Loucy (cell line): ENCODE results near the gene TACR2.

Source experiments
- H2AFZ ChIP-seq: fragments of 200-600 bp; sonication (generic); 2 replicates; pipeline ENCODE4 v1.6.0; 2016; ENCODE audit warnings: antibody characterized with exemption, mild to moderate bottlenecking, low read length, moderate library complexity
- H3F3A ChIP-seq: fragments of 200-600 bp; 2 replicates; pipeline ENCODE4 v1.6.0; 2016; ENCODE audit warnings: antibody characterized with exemption, low read depth, mild to moderate bottlenecking
- H3K27me3 ChIP-seq: fragments of 200-600 bp; sonication (generic); 2 replicates; pipeline ENCODE4 v1.6.1; 2014; ENCODE audit warnings: low read length, mild to moderate bottlenecking; ENCODE audit not compliant: insufficient read depth, poor library complexity, severe bottlenecking
- H3K36me3 ChIP-seq: fragments of 200-600 bp; sonication (generic); 2 replicates; pipeline ENCODE4 v1.6.1; 2016; ENCODE audit warnings: low read length; ENCODE audit not compliant: insufficient read depth
- H3K4me1 ChIP-seq: fragments of 200-600 bp; sonication (generic); 2 replicates; pipeline ENCODE4 v1.5.1; 2014; ENCODE audit warnings: low read length, mild to moderate bottlenecking; ENCODE audit not compliant: insufficient read depth, poor library complexity, severe bottlenecking
- H3K4me2 ChIP-seq: fragments of 200-600 bp; sonication (generic); 2 replicates; pipeline ENCODE4 v1.6.0; 2014; ENCODE audit warnings: antibody characterized with exemption, low read length, low read depth, mild to moderate bottlenecking; ENCODE audit not compliant: poor library complexity, severe bottlenecking
- H3K4me3 ChIP-seq: fragments of 200-600 bp; sonication (generic); 2 replicates; pipeline ENCODE4 v1.5.1; 2014; ENCODE audit warnings: low read length, mild to moderate bottlenecking, mixed read lengths; ENCODE audit not compliant: poor library complexity, severe bottlenecking
- H3K79me2 ChIP-seq: fragments of 200-600 bp; sonication (generic); 2 replicates; pipeline ENCODE4 v1.6.1; 2014; ENCODE audit warnings: low read length; ENCODE audit not compliant: insufficient read depth
- H3K9ac ChIP-seq: fragments of 200-600 bp; sonication (generic); 2 replicates; pipeline ENCODE4 v1.6.0; 2014; ENCODE audit warnings: mild to moderate bottlenecking, low read depth, low read length, moderate library complexity; ENCODE audit not compliant: poor library complexity, severe bottlenecking
- H3K9me2 ChIP-seq: fragments of 200-600 bp; sonication (generic); replicated peaks from 2 replicates; pipeline ENCODE4 v1.6.1; 2016; ENCODE audit warnings: low read depth, low read length, mixed read lengths
- H3K9me3 ChIP-seq: fragments of 200-600 bp; sonication (generic); 2 replicates; pipeline ENCODE4 v1.6.1; 2014; ENCODE audit warnings: mild to moderate bottlenecking, antibody characterized with exemption, low read length, low read depth; ENCODE audit not compliant: insufficient read depth
- H4K20me1 ChIP-seq: fragments of 200-600 bp; sonication (generic); 2 replicates; pipeline ENCODE4 v1.6.0; 2014; ENCODE audit warnings: antibody characterized with exemption, low read length, mild to moderate bottlenecking; ENCODE audit not compliant: insufficient read depth, poor library complexity, severe bottlenecking
- CTCF ChIP-seq: fragments of 200-600 bp; sonication (generic); conservative IDR thresholded peaks from 2 replicates; pipeline ENCODE4 v1.5.1; 2014; ENCODE audit warnings: mild to moderate bottlenecking, antibody characterized with exemption, low read length
- EZH2phosphoT487 ChIP-seq: fragments of 200-600 bp; IDR thresholded peaks from 2 replicates; pipeline ENCODE4 v1.6.1; 2018; ENCODE audit warnings: antibody characterized with exemption, mild to moderate bottlenecking, moderate library complexity, borderline replicate concordance

TACR2 gene

GRCh38 chr10:69422676-69423075 lies 6.0 kb upstream of the TACR2 start:
- Histone ChIP-seq H4K20me1 (no peaks in the 10 kb centered on the region), H3F3A (no peaks in the 10 kb centered on the region), H3K4me2 (no peak overlapping the region), H3K79me2 (no peaks in the 10 kb centered on the region), H3K36me3 (no peaks in the 10 kb centered on the region), H3K9me3 (no peaks in the 10 kb centered on the region), H3K9ac (no peak overlapping the region), H3K4me3 (no peak overlapping the region), H3K4me1 (peaks cover 10% of the 10 kb centered on the region), H3K27me3 (no peaks in the 10 kb centered on the region), H3K9me2 (no peaks in the 10 kb centered on the region), H2AFZ (no peak overlapping the region)
- TF ChIP-seq CTCF (no peak), EZH2phosphoT487 (no peak)

GRCh38 chr10:69421611-69422308 lies 5.0 kb upstream of the TACR2 start:
- Histone ChIP-seq H3K9me3 (no peaks in the 10 kb centered on the region), H3F3A (no peaks in the 10 kb centered on the region), H3K4me1 (peaks cover 10% of the 10 kb centered on the region), H2AFZ (no peak overlapping the region), H3K36me3 (no peaks in the 10 kb centered on the region), H3K4me2 (no peak overlapping the region), H3K79me2 (no peaks in the 10 kb centered on the region), H3K4me3 (no peak overlapping the region), H3K27me3 (no peaks in the 10 kb centered on the region), H3K9ac (no peak overlapping the region), H4K20me1 (no peaks in the 10 kb centered on the region), H3K9me2 (no peaks in the 10 kb centered on the region)
- TF ChIP-seq EZH2phosphoT487, result no peak
- no peak for TF ChIP-seq CTCF

GRCh38 chr10:69419744-69420126 lies 3.0 kb upstream of the TACR2 start:
- Histone ChIP-seq H4K20me1 (no peaks in the 10 kb centered on the region), H3K9me3 (no peaks in the 10 kb centered on the region), H3K4me1 (no peaks in the 10 kb centered on the region), H3K9ac (no peak overlapping the region), H3K4me2 (no peak overlapping the region), H3K9me2 (no peaks in the 10 kb centered on the region), H3K36me3 (no peaks in the 10 kb centered on the region), H3K79me2 (no peaks in the 10 kb centered on the region), H3F3A (no peaks in the 10 kb centered on the region), H3K27me3 (no peaks in the 10 kb centered on the region), H3K4me3 (no peak overlapping the region), H2AFZ (no peak overlapping the region)
- TF ChIP-seq CTCF (no peak), EZH2phosphoT487 (no peak)
